Liver (tissue), 9 donors: ENCODE measurements around the gene WHAMM. TPM values are rescaled to one million over a fixed set of nuclear protein-coding genes. Genes with fewer than 3 reads are reported as not detected.

ENCODE experiments used
- DNase-seq: peaks from one replicate; pipeline ENCODE4 v3.0.0-alpha.2; 2017; ENCODE audit warnings: low spot score
- H3K27ac ChIP-seq, 2 donors: one replicate each; pipeline ENCODE4 v1.7.0; 2013; ENCODE audit warnings: inconsistent platforms in 2 of 2, low read length in 2 of 2, control low read depth in 1 of 2, low read depth in 1 of 2, mild to moderate bottlenecking in 1 of 2
- H3K27me3 ChIP-seq, 4 donors: one replicate each; pipeline versions ENCODE4 v1.6.1 to v1.7.0; 2013; ENCODE audit warnings: low read length in 3 of 4, inconsistent platforms in 1 of 4, mild to moderate bottlenecking in 1 of 4, moderate library complexity in 1 of 4; ENCODE audit not compliant: control insufficient read depth in 4 of 4, insufficient read depth in 4 of 4
- H3K36me3 ChIP-seq, 4 donors: one replicate each; pipeline versions ENCODE4 v1.6.1 to v1.7.0; 2013; ENCODE audit warnings: low read length in 3 of 4, mild to moderate bottlenecking in 3 of 4, low read depth in 1 of 4, moderate library complexity in 1 of 4; ENCODE audit not compliant: control insufficient read depth in 4 of 4, insufficient read depth in 3 of 4
- H3K4me1 ChIP-seq, 4 donors: one replicate each; pipeline versions ENCODE4 v1.6.1 to v1.7.0; 2013; ENCODE audit warnings: low read length in 3 of 4, mild to moderate bottlenecking in 3 of 4, moderate library complexity in 1 of 4; ENCODE audit not compliant: control insufficient read depth in 4 of 4, insufficient read depth in 4 of 4
- H3K4me3 ChIP-seq, 3 donors: one replicate each; pipeline versions ENCODE4 v1.6.1 to v1.7.0; 2013; ENCODE audit warnings: low read length in 3 of 3, control low read depth in 1 of 3, low read depth in 1 of 3, mild to moderate bottlenecking in 1 of 3
- H3K9ac ChIP-seq, 2 donors: one replicate each; pipeline ENCODE4 v1.7.0; 2013; ENCODE audit warnings: low read length in 2 of 2, mild to moderate bottlenecking in 2 of 2, moderate library complexity in 2 of 2, control low read depth in 1 of 2, low read depth in 1 of 2
- H3K9me3 ChIP-seq, 4 donors: one replicate each; pipeline versions ENCODE4 v1.6.1 to v1.7.0; 2013; ENCODE audit warnings: low read length in 3 of 4; ENCODE audit not compliant: control insufficient read depth in 4 of 4
- FOXA2 ChIP-seq: IDR thresholded peaks from 2 replicates; pipeline ENCODE4 v1.6.1; 2016; ENCODE audit warnings: antibody characterized with exemption
- GABPA ChIP-seq, 2 donors: IDR thresholded peaks in 1 of 2; conservative IDR thresholded peaks in 1 of 2; 2 replicates each; pipeline ENCODE4 v1.6.1; 2016; ENCODE audit warnings: antibody characterized with exemption in 2 of 2, mild to moderate bottlenecking in 1 of 2, moderate library complexity in 1 of 2
- HNF4A ChIP-seq, 2 donors: conservative IDR thresholded peaks; 2 replicates each; pipeline ENCODE4 v1.6.1; 2016; ENCODE audit warnings: antibody characterized with exemption in 2 of 2, mild to moderate bottlenecking in 2 of 2
- HNF4G ChIP-seq: IDR thresholded peaks from 2 replicates; pipeline ENCODE4 v1.6.1; 2016; ENCODE audit warnings: antibody characterized with exemption
- JUND ChIP-seq, 2 donors: IDR thresholded peaks; 2 replicates each; pipeline ENCODE4 v1.6.1; 2016; ENCODE audit warnings: antibody characterized with exemption in 2 of 2
- NR2F2 ChIP-seq: IDR thresholded peaks from 2 replicates; pipeline ENCODE4 v1.6.1; 2016; ENCODE audit warnings: antibody characterized with exemption
- RAD21 ChIP-seq, 2 donors: IDR thresholded peaks; 2 replicates each; pipeline ENCODE4 v1.6.1; 2016; ENCODE audit warnings: antibody characterized with exemption in 2 of 2, mild to moderate bottlenecking in 2 of 2
- SP1 ChIP-seq: IDR thresholded peaks from 2 replicates; pipeline ENCODE4 v1.6.1; 2018; ENCODE audit warnings: antibody characterized with exemption, mild to moderate bottlenecking
- TAF1 ChIP-seq: conservative IDR thresholded peaks from 2 replicates; pipeline ENCODE4 v1.6.1; 2016; ENCODE audit warnings: antibody characterized with exemption, mild to moderate bottlenecking
- YY1 ChIP-seq: IDR thresholded peaks from 2 replicates; pipeline ENCODE4 v1.6.1; 2016; ENCODE audit warnings: antibody characterized with exemption, mild to moderate bottlenecking
- WGBS: extraction: QIAGEN DNeasy Blood & Tissue Kit; methylation state at CpG from one replicate; pipeline ENCODE4 v1.1.7; 2013; 5-methylcytosine and 5-hydroxymethylcytosine counted together
- polyA plus RNA-seq, 2 donors: library from polyadenylated mRNA; stranded (reverse) in 1 of 2; unstranded in 1 of 2; fragments of 200-250 nt in 1 of 2; fragments of >200 nt in 1 of 2; fragmentation: Nextera tagmentation in 1 of 2; extraction: Ambion mirVana in 1 of 2; gene quantifications; one replicate each; pipeline versions ENCODE4 v1.2.1 to v1.2.3, GENCODE V29; 2013 to 2015
- total RNA-seq, 2 donors: library from RNA; depleted of rRNA; stranded (reverse); fragments of >200 nt; gene quantifications; one replicate each; pipeline ENCODE4 v1.2.3, GENCODE V29; 2014
- TF ChIP-seq, protein P1 (sequence below): IDR thresholded peaks from 2 replicates; pipeline ENCODE4 v1.6.1; 2016; ENCODE audit warnings: antibody characterized with exemption
- TF ChIP-seq, protein P2 (sequence below): IDR thresholded peaks from 2 replicates; pipeline ENCODE4 v1.6.1; 2016; ENCODE audit warnings: antibody characterized with exemption, mild to moderate bottlenecking
- TF ChIP-seq, protein P3 (sequence below): fragments of 150-350 bp; IDR thresholded peaks from 2 replicates; pipeline ENCODE4 v1.5.1; 2017; ENCODE audit warnings: improper control_type of control experiment, low read depth, low read length; ENCODE audit not compliant: missing input control
- TF ChIP-seq, protein P4 (sequence below): IDR thresholded peaks from 2 replicates; pipeline ENCODE4 v1.6.1; 2016; ENCODE audit warnings: antibody characterized with exemption
- TF ChIP-seq, protein P5 (sequence below): IDR thresholded peaks from 2 replicates; pipeline ENCODE4 v1.6.1; 2016; ENCODE audit warnings: antibody characterized with exemption
- donor health status: healthy.
- donor health status: healthy.
- donor health status: healthy.
- donor health status: healthy.
- donor health status: healthy.

The WHAMM gene
- total and polyA plus RNA-seq, 4 donors, result 2.5 to 4.0 (median 3.2) TPM

DNA sequence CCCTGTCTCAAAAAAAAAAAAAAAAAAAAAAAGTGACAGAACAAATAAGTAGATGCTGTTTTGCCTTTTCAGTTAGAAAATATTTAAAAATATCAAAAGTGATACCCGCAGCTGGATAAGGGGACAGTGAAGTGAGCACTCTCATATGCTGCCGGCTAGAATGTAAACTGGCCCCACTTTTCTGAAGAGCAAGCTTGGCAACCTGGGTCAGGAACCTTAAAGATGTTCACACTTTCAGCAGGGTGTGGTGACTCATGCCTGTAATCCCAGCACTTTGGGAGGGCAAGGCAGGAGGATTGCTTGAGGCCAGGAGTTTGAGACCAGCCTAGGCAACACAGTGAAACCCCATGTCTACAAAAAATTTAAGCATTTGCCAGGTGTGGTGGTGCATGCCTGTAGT, 20.9 kb upstream of the WHAMM start (continued):
- TF ChIP-seq, protein P1, sequence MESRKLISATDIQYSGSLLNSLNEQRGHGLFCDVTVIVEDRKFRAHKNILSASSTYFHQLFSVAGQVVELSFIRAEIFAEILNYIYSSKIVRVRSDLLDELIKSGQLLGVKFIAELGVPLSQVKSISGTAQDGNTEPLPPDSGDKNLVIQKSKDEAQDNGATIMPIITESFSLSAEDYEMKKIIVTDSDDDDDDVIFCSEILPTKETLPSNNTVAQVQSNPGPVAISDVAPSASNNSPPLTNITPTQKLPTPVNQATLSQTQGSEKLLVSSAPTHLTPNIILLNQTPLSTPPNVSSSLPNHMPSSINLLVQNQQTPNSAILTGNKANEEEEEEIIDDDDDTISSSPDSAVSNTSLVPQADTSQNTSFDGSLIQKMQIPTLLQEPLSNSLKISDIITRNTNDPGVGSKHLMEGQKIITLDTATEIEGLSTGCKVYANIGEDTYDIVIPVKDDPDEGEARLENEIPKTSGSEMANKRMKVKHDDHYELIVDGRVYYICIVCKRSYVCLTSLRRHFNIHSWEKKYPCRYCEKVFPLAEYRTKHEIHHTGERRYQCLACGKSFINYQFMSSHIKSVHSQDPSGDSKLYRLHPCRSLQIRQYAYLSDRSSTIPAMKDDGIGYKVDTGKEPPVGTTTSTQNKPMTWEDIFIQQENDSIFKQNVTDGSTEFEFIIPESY, result no peak

DNA sequence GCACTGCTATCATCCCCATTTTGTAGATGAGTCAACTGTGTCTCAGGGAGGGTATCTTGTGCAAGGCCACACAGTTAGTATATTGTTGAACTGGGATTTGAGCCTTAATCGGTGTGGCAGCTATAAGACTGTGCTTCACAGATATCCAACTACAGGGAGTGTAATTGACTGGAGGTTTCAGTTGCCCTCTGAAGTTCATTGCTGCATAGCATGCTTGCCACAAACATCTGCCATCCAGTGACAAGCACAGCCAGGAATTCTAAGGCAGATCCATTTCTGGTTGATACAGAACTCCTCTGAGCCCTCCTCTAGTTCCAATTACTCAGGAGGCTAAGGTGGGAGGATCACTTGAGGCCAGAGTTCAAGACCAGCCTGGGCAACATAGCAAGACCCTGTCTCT, 19.9 kb upstream of the WHAMM start:
- TF ChIP-seq FOXA2 (no peak), GABPA (IDR thresholded peaks at IDR 0.05 in 1 of 2, conservative IDR thresholded peaks at IDR 0.05 in 1 of 2) (no peak), YY1 (no peak), TAF1 (no peak), HNF4G (no peak)
- TF ChIP-seq, protein P2, sequence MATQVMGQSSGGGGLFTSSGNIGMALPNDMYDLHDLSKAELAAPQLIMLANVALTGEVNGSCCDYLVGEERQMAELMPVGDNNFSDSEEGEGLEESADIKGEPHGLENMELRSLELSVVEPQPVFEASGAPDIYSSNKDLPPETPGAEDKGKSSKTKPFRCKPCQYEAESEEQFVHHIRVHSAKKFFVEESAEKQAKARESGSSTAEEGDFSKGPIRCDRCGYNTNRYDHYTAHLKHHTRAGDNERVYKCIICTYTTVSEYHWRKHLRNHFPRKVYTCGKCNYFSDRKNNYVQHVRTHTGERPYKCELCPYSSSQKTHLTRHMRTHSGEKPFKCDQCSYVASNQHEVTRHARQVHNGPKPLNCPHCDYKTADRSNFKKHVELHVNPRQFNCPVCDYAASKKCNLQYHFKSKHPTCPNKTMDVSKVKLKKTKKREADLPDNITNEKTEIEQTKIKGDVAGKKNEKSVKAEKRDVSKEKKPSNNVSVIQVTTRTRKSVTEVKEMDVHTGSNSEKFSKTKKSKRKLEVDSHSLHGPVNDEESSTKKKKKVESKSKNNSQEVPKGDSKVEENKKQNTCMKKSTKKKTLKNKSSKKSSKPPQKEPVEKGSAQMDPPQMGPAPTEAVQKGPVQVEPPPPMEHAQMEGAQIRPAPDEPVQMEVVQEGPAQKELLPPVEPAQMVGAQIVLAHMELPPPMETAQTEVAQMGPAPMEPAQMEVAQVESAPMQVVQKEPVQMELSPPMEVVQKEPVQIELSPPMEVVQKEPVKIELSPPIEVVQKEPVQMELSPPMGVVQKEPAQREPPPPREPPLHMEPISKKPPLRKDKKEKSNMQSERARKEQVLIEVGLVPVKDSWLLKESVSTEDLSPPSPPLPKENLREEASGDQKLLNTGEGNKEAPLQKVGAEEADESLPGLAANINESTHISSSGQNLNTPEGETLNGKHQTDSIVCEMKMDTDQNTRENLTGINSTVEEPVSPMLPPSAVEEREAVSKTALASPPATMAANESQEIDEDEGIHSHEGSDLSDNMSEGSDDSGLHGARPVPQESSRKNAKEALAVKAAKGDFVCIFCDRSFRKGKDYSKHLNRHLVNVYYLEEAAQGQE, result no peak
- TF ChIP-seq, protein P3, sequence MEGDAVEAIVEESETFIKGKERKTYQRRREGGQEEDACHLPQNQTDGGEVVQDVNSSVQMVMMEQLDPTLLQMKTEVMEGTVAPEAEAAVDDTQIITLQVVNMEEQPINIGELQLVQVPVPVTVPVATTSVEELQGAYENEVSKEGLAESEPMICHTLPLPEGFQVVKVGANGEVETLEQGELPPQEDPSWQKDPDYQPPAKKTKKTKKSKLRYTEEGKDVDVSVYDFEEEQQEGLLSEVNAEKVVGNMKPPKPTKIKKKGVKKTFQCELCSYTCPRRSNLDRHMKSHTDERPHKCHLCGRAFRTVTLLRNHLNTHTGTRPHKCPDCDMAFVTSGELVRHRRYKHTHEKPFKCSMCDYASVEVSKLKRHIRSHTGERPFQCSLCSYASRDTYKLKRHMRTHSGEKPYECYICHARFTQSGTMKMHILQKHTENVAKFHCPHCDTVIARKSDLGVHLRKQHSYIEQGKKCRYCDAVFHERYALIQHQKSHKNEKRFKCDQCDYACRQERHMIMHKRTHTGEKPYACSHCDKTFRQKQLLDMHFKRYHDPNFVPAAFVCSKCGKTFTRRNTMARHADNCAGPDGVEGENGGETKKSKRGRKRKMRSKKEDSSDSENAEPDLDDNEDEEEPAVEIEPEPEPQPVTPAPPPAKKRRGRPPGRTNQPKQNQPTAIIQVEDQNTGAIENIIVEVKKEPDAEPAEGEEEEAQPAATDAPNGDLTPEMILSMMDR, result no peak
- TF ChIP-seq, protein P1, result no peak
- Histone ChIP-seq H3K36me3 (no peaks in the 10 kb centered on the region), H3K4me1 (no peaks in the 10 kb centered on the region), H3K9ac (no peak overlapping the region), H3K9me3 (no peaks in the 10 kb centered on the region), H3K27me3 (no peaks in the 10 kb centered on the region), H3K4me3 (no peak overlapping the region), H3K27ac (no peak overlapping the region)
- 84% methylated on average over 1 of the region's 1 CpG for WGBS
- DNase-seq, result no peak

DNA sequence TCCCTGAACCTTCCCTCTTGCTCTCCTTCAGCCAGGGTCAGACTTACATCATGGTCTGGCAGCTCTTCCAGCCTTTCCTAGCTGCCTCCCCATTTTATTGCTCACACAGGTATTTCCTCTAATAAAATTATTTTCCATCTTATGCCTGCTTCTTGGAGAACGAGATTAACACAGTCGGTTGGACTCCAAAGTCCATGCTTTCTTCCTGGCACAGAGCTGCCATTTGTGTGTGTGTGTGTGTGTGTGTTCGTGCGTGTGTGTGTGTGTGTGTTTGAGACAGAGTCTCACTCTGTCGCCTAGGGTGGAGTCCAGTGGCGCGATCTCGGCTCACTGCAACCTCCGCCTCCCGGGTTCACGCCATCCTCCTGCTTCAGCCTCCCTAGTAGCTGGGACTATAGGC, 19.1 kb upstream of the WHAMM start:
- no peak for DNase-seq
- Histone ChIP-seq H3K9ac (no peak overlapping the region), H3K27me3 (no peaks in the 10 kb centered on the region), H3K36me3 (no peaks in the 10 kb centered on the region), H3K4me3 (no peak overlapping the region), H3K27ac (no peak overlapping the region), H3K4me1 (no peaks in the 10 kb centered on the region), H3K9me3 (no peaks in the 10 kb centered on the region)
- 83% methylated on average over 11 of the region's 11 CpGs for WGBS
- TF ChIP-seq YY1, result no peak
- TF ChIP-seq NR2F2, result no peak
- TF ChIP-seq RAD21 (IDR thresholded peaks at IDR 0.05), result no peak
- TF ChIP-seq, protein P4, sequence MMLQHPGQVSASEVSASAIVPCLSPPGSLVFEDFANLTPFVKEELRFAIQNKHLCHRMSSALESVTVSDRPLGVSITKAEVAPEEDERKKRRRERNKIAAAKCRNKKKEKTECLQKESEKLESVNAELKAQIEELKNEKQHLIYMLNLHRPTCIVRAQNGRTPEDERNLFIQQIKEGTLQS, result no peak
- TF ChIP-seq JUND (IDR thresholded peaks at IDR 0.05), result no peak
- no peak for TF ChIP-seq HNF4G
- TF ChIP-seq SP1, result no peak
- no peak for TF ChIP-seq GABPA (IDR thresholded peaks at IDR 0.05 in 1 of 2, conservative IDR thresholded peaks at IDR 0.05 in 1 of 2)
- TF ChIP-seq, protein P5, sequence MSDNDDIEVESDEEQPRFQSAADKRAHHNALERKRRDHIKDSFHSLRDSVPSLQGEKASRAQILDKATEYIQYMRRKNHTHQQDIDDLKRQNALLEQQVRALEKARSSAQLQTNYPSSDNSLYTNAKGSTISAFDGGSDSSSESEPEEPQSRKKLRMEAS, result no peak
- TF ChIP-seq HNF4A (conservative IDR thresholded peaks at IDR 0.05), result no peak
- no peak for TF ChIP-seq FOXA2
